ENCODE results near the gene EXT2.

GRCh38 chr11:44185522-44185921 lies 90.0 kb downstream of the EXT2 start:
- no peak for TF ChIP-seq POLR2A (IDR thresholded peaks at IDR 0.05; ENCODE audit: low read depth)
- TF ChIP-seq CTCF (IDR thresholded peaks at IDR 0.05) = no peak
